ENCODE measurements around the gene MARK1. TPM values are rescaled to one million over a fixed set of nuclear protein-coding genes. Genes with fewer than 3 reads are reported as not detected.

The MARK1 gene
- total and polyA plus RNA-seq, 10 of the 15 experiments (the other 5 are each of a cell fraction or from before 2014, with no cell fraction given) = 0.02 to 0.67 (median 0.12) TPM; not detected in 6

GRCh38 chr1:220695426-220695825 is 167.5 kb downstream of the MARK1 start:
- Histone ChIP-seq H3K9me3 (replicated peaks; ENCODE audit: control insufficient read depth, insufficient read depth, low read length) (no peaks in the 10 kb centered on the region), H4K20me1 (ENCODE audit: control insufficient read depth, insufficient read depth) (no peaks in the 10 kb centered on the region), H3K4me1 (ENCODE audit: control insufficient read depth, insufficient read depth, low read length) (no peaks in the 10 kb centered on the region), H3K9ac (ENCODE audit: control insufficient read depth, insufficient read depth, low read length) (no peak overlapping the region), H3K36me3 (ENCODE audit: control insufficient read depth in 2 of 2, insufficient read depth in 2 of 2, low read length in 1 of 2) (no peaks in the 10 kb centered on the region), H3K27ac (ENCODE audit: control insufficient read depth, insufficient read depth) (no peak overlapping the region), H2AFZ (ENCODE audit: control insufficient read depth, low read depth, low read length) (no peak overlapping the region), H3K4me3 (no peak overlapping the region), H3K4me2 (ENCODE audit: control insufficient read depth, insufficient read depth) (no peak overlapping the region), H3K27me3 (replicated peaks in 1 of 2; ENCODE audit: control insufficient read depth in 2 of 2, insufficient read depth in 2 of 2, low read length in 1 of 2) (0 out of 4 replicates have a peak, but pooled peaks cover 0 to 1% of the 10 kb centered on the region in 2 experiments), H3K79me2 (ENCODE audit: control insufficient read depth, insufficient read depth, low read length) (no peaks in the 10 kb centered on the region)
- intact Hi-C loops (cut with micrococcal nuclease; ENCODE audit: unreplicated experiment) (no loop called here), in situ Hi-C loops (cut with MboI) (no loop called here)
- no TSS peak for BruUV-seq (replicated peaks)
- TF ChIP-seq BCL11A (IDR thresholded peaks at IDR 0.05; ENCODE audit: low read depth, low read length) (no peak), CBFB (IDR thresholded peaks at IDR 0.05; ENCODE audit: low read depth) (no peak)
- CTCF ChIA-PET = no interaction called here
- no peak for DNase-seq (ENCODE audit: low read depth, low spot score)
- WGBS (ENCODE audit: insufficient coverage, insufficient replicate concordance, low lambda C conversion rate, missing lambda C conversion rate) = 64% methylated on average over 4 of the region's 4 CpGs
- SMC1A ChIA-PET (ENCODE audit: uncharacterized antibody, unreplicated experiment) = interaction anchor here (1.2 kb wide), 1 partner anchor 81 kb away, joined by 4 read pairs; no protein-coding TSS in a partner anchor
- RAD21 ChIA-PET (ENCODE audit: unreplicated experiment) = no interaction called here
- ATAC-seq = no peak
- POLR2A ChIA-PET = no interaction called here
- no peak for FAIRE-seq

- no peak overlapping the region for H2AFZ ChIP-seq (ENCODE audit: control insufficient read depth, low read depth, low read length)
- 93% methylated on average over 16 of the region's 16 CpGs for WGBS (ENCODE audit: insufficient coverage, insufficient replicate concordance, low lambda C conversion rate, missing lambda C conversion rate)
- H3K27me3 ChIP-seq (replicated peaks in 1 of 2; ENCODE audit: control insufficient read depth in 2 of 2, insufficient read depth in 2 of 2, low read length in 1 of 2) = no peaks in the 10 kb centered on the region
- no peaks in the 10 kb centered on the region for H4K20me1 ChIP-seq (ENCODE audit: control insufficient read depth, insufficient read depth)
- no peaks in the 10 kb centered on the region for H3K9me3 ChIP-seq (replicated peaks; ENCODE audit: control insufficient read depth, insufficient read depth, low read length)
- H3K9ac ChIP-seq (ENCODE audit: control insufficient read depth, insufficient read depth, low read length) = no peak overlapping the region
- CTCF ChIA-PET = interaction anchor here (1.2 to 1.4 kb wide), 2 partner anchors 33 to 37 kb away, joined by 3 to 4 read pairs; no protein-coding TSS in a partner anchor
- RAD21 ChIA-PET (ENCODE audit: unreplicated experiment) = no interaction called here
- FAIRE-seq (no peak), ATAC-seq (no peak), DNase-seq (ENCODE audit: low read depth, low spot score) (no peak)
- TF ChIP-seq IRF3 (IDR thresholded peaks at IDR 0.05) (no peak), BCL11A (IDR thresholded peaks at IDR 0.05; ENCODE audit: low read depth, low read length) (no peak), KAT2A (conservative IDR thresholded peaks at IDR 0.05; ENCODE audit: control insufficient read depth, low read depth, low read length) (no peak), PAX8 (IDR thresholded peaks at IDR 0.05) (no peak), CHD2 (IDR thresholded peaks at IDR 0.05; ENCODE audit: borderline replicate concordance, low read depth, low read length) (no peak), CBX5 (IDR thresholded peaks at IDR 0.05; ENCODE audit: low read depth) (no peak), MEF2A (IDR thresholded peaks at IDR 0.05; ENCODE audit: insufficient read depth, low read depth, low read length) (no peak), TAF1 (IDR thresholded peaks at IDR 0.05; ENCODE audit: borderline replicate concordance, low read depth, low read length) (no peak)
- H3K4me2 ChIP-seq (ENCODE audit: control insufficient read depth, insufficient read depth) = no peak overlapping the region
- no TSS peak for BruUV-seq (replicated peaks)
- intact Hi-C loops (cut with micrococcal nuclease; ENCODE audit: unreplicated experiment) = no loop called here
- no peaks in the 10 kb centered on the region for H3K4me1 ChIP-seq (ENCODE audit: control insufficient read depth, insufficient read depth, low read length)
- H3K36me3 ChIP-seq (ENCODE audit: control insufficient read depth in 2 of 2, insufficient read depth in 2 of 2, low read length in 1 of 2) = no peaks in the 10 kb centered on the region
- SMC1A ChIA-PET (ENCODE audit: uncharacterized antibody, unreplicated experiment) = no interaction called here
- no peaks in the 10 kb centered on the region for H3K79me2 ChIP-seq (ENCODE audit: control insufficient read depth, insufficient read depth, low read length)
- no peak overlapping the region for H3K4me3 ChIP-seq
- in situ Hi-C loops (cut with MboI) = no loop called here
- POLR2A ChIA-PET = no interaction called here
- no peak overlapping the region for H3K27ac ChIP-seq (ENCODE audit: control insufficient read depth, insufficient read depth)
Measured at GRCh38 chr1:220696226-220696862, 168.4 kb downstream of the MARK1 start.

Data from GM12878 (cell line).